Activated CD4-positive, alpha-beta memory T cell treated with anti-CD3 and anti-CD28 coated beads for 36 hours (primary cell): ENCODE data around the gene VSNL1. TPM values are rescaled to one million over a fixed set of nuclear protein-coding genes. Genes with fewer than 3 reads are reported as not detected.

Source experiments
- CTCF ChIA-PET: fragments of 350-600 bp; sonication (Branson Sonifier 250); formaldehyde crosslinking; loops from one replicate; lab custom pipeline; 2021; ENCODE audit warnings: antibody characterized with exemption, inconsistent platforms; lab: Charles Lee
- POLR2A ChIA-PET: fragments of 350-600 bp; sonication (Branson Sonifier 250); formaldehyde crosslinking; loops from one replicate; lab custom pipeline; 2021; ENCODE audit warnings: antibody characterized with exemption; lab: Charles Lee
- DNase-seq: peaks from one replicate; pipeline ENCODE4 v3.0.0-alpha.2; 2020
- H3K27ac Mint-ChIP-seq: one replicate; pipeline ENCODE4 v1.8.0; 2021; ENCODE audit warnings: mixed read lengths
- H3K27me3 Mint-ChIP-seq: one replicate; pipeline ENCODE4 v1.8.0; 2021; ENCODE audit warnings: mixed read lengths
- H3K36me3 Mint-ChIP-seq: one replicate; pipeline ENCODE4 v1.8.0; 2021; ENCODE audit warnings: mixed read lengths
- H3K4me1 Mint-ChIP-seq: one replicate; pipeline ENCODE4 v1.8.0; 2021; ENCODE audit warnings: low read depth, mixed read lengths
- H3K4me3 Mint-ChIP-seq: one replicate; pipeline ENCODE4 v1.8.0; 2021; ENCODE audit warnings: mild to moderate bottlenecking, mixed read lengths
- H3K9me3 Mint-ChIP-seq: one replicate; pipeline ENCODE4 v1.8.0; 2021; ENCODE audit warnings: mixed read lengths
- intact Hi-C: fragments of 100-400 bp; cut with micrococcal nuclease; formaldehyde crosslinking; loops from one replicate; pipeline ENCODE4 v1.15.1; 2023
- total RNA-seq, 2 experiments: library from RNA; stranded (reverse); gene quantifications; one replicate each; pipeline ENCODE4 v1.2.3, GENCODE V29; 2021

Gene VSNL1
- total RNA-seq, 2 experiments from 2014 or later = not detected

DNA sequence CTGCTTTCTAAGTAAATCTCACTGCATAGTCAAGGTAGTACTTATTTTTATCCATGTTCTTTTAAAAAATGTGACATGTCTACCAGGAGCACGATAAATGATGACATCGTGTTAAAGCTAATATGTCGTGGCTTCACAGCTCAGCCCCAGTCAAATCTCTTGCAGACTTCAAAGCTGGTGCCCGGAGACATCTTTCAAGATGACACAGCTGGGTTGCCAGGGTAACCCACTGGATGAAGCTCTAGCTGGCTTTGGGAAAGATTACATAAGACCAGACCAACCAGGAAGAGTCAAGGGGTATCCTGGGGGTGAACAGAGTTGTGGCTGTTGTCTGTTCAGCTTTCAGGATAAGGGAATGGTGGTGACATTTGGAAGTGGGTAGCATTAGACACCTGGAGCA lies 67.8 kb downstream of the VSNL1 start:
- no peak overlapping the region for H3K27ac Mint-ChIP-seq
- no peaks in the 10 kb centered on the region for H3K4me1 Mint-ChIP-seq
- DNase-seq = no peak
- POLR2A ChIA-PET = no interaction called here
- CTCF ChIA-PET = no interaction called here
- H3K4me3 Mint-ChIP-seq = no peak overlapping the region
- intact Hi-C loops = no loop called here
- H3K9me3 Mint-ChIP-seq = no peaks in the 10 kb centered on the region
- H3K36me3 Mint-ChIP-seq = no peaks in the 10 kb centered on the region
- peaks cover 8% of the 10 kb centered on the region for H3K27me3 Mint-ChIP-seq

- H3K9me3 Mint-ChIP-seq = no peaks in the 10 kb centered on the region
- intact Hi-C loops = no loop called here
- H3K4me1 Mint-ChIP-seq = no peaks in the 10 kb centered on the region
- H3K27me3 Mint-ChIP-seq = peaks cover 11% of the 10 kb centered on the region
- no peak overlapping the region for H3K27ac Mint-ChIP-seq
- CTCF ChIA-PET = no interaction called here
- POLR2A ChIA-PET = no interaction called here
- H3K4me3 Mint-ChIP-seq = no peak overlapping the region
- H3K36me3 Mint-ChIP-seq = no peaks in the 10 kb centered on the region
- DNase-seq = no peak
Measured at GRCh38 chr2:17610521-17610920, 70.0 kb downstream of the VSNL1 start.

GRCh38 chr2:17611036-17611435 lies 70.5 kb downstream of the VSNL1 start:
- Mint-ChIP-seq H3K4me1 (no peaks in the 10 kb centered on the region), H3K27me3 (peaks cover 11% of the 10 kb centered on the region), H3K4me3 (no peak overlapping the region), H3K27ac (no peak overlapping the region), H3K36me3 (no peaks in the 10 kb centered on the region), H3K9me3 (no peaks in the 10 kb centered on the region)
- ChIA-PET CTCF (no interaction called here), POLR2A (no interaction called here)
- intact Hi-C loops = no loop called here
- DNase-seq = no peak

DNA sequence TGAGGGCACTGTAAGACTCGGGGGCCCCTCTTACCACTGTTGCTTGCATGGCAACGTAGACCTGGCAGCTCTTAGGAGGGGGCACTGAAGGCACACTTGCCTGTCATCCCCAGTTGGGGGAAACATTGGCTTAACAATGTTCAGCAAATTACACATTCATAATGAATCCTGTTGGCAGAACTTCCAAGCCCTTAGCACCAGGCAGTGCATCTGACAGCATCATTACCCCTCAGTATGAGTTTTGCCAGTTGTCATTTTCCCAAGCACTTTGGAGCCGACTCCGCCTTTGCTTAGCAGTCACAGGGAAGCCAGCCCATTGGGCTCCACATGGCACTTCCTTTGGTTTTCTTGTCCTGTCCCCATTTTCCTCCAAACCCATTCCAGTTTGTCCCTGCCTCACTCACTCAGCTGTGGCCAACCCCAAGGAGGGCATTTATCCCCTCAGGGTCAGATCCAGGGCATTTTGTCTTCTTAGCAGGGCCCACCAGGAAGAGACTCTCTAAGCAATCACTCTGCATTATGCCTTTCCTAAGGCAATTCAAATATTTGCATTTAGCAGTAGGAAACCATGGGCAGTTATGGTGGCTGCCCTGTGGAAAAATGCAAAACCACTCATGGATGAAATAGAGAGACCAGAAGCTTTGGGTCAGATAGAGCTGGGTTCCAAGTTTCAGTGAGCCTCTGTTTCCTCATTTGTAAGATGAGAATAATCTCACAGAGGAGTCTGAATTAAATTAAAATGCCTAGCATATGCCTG lies 73.9 kb downstream of the VSNL1 start:
- Mint-ChIP-seq H3K27me3 (peaks cover 11% of the 10 kb centered on the region), H3K36me3 (no peaks in the 10 kb centered on the region), H3K4me1 (no peaks in the 10 kb centered on the region), H3K4me3 (no peak overlapping the region), H3K27ac (no peak overlapping the region), H3K9me3 (no peaks in the 10 kb centered on the region)
- ChIA-PET CTCF (interaction anchor here (1.0 kb wide), 1 partner anchor 32 kb away, joined by 3 read pairs; no protein-coding TSS in a partner anchor), POLR2A (no interaction called here)
- DNase-seq = no peak
- intact Hi-C loops = no loop called here

DNA sequence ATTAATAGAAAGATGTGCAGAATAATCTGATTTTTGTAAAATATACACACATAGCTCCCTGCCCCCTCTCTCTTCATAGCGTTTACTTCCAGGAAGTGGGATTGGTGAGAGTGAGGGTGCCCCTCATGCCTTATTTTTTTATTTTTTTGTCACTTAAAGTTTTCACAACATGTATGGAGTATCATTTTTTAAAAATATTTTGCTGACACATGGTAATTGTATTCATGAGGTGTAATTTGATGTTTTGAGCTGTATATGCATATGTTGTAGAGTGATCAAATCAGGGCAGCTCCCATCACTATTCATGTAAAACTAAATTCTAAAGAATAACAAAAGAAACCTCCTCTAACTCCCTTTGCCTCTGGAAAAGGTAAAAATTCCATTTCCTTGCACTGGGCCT lies 74.7 kb downstream of the VSNL1 start:
- no peaks in the 10 kb centered on the region for H3K9me3 Mint-ChIP-seq
- DNase-seq = no peak
- no peak overlapping the region for H3K27ac Mint-ChIP-seq
- CTCF ChIA-PET = interaction anchor here (1.0 to 1.5 kb wide), 2 partner anchors 31 to 55 kb away, joined by 3 to 5 read pairs; no protein-coding TSS in a partner anchor
- POLR2A ChIA-PET = no interaction called here
- peaks cover 16% of the 10 kb centered on the region for H3K27me3 Mint-ChIP-seq
- no peak overlapping the region for H3K4me3 Mint-ChIP-seq
- intact Hi-C loops = no loop called here
- no peaks in the 10 kb centered on the region for H3K4me1 Mint-ChIP-seq
- no peaks in the 10 kb centered on the region for H3K36me3 Mint-ChIP-seq

- CTCF ChIA-PET = interaction anchor here (1.5 kb wide), 1 partner anchor 55 kb away, joined by 5 read pairs; no protein-coding TSS in a partner anchor
- H3K9me3 Mint-ChIP-seq = no peaks in the 10 kb centered on the region
Measured at GRCh38 chr2:17615728-17616351, 75.3 kb downstream of the VSNL1 start.

DNA sequence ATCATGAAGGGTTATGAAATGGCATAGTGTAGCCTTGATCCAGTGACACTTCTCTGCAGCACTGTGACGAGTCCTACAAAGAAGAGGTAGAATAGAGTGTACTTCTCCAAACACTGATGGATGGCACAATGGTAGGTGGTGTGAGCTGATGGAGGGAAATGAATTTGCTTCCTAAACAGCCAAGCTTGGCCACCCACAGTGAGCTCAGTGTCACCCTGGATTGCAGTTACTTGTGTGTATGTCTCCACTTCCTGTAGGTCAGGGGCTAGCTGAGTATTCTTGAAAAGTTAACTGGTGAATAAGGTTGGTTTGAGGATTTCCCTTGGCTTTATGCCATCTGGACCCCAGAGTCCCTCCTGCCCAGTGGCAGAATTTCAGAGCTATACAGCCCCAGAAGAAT lies 75.9 kb downstream of the VSNL1 start:
- Mint-ChIP-seq H3K36me3 (no peaks in the 10 kb centered on the region), H3K4me3 (no peak overlapping the region), H3K9me3 (no peaks in the 10 kb centered on the region), H3K27me3 (peaks cover 16% of the 10 kb centered on the region), H3K4me1 (no peaks in the 10 kb centered on the region), H3K27ac (no peak overlapping the region)
- ChIA-PET POLR2A (no interaction called here), CTCF (interaction anchor here (1.5 kb wide), 1 partner anchor 54 kb away, joined by 5 read pairs; no protein-coding TSS in a partner anchor)
- intact Hi-C loops = no loop called here
- no peak for DNase-seq

More at GRCh38 chr2:17615728-17616351, 75.3 kb downstream of the VSNL1 start:
- no peak overlapping the region for H3K27ac Mint-ChIP-seq
- no peak for DNase-seq
- no peak overlapping the region for H3K4me3 Mint-ChIP-seq
- no peaks in the 10 kb centered on the region for H3K36me3 Mint-ChIP-seq
- peaks cover 16% of the 10 kb centered on the region for H3K27me3 Mint-ChIP-seq
- H3K4me1 Mint-ChIP-seq = no peaks in the 10 kb centered on the region
- POLR2A ChIA-PET = no interaction called here
- intact Hi-C loops = no loop called here

DNA sequence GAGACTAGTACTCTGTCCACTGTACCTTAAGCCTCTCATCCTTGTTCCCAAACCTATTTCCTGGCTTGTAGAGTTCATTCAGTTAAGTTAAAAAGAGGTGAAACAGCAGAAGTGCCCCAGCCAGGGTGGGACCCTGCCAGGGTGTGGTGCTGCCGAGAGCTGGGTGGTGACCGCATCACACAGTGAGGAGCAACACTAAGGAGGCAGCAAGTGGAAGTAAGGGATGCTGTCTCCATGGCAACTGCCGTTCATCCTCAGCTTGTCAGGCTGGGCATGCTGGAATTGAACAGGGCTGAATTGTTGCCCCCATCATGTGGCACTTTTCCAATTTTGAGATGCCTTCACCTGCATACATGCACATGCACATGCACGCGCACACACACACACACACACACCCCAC lies 77.0 kb downstream of the VSNL1 start:
- Mint-ChIP-seq H3K9me3 (no peaks in the 10 kb centered on the region), H3K4me1 (no peaks in the 10 kb centered on the region), H3K27ac (no peak overlapping the region), H3K27me3 (peaks cover 16% of the 10 kb centered on the region), H3K36me3 (no peaks in the 10 kb centered on the region), H3K4me3 (no peak overlapping the region)
- POLR2A ChIA-PET = interaction anchor here (0.6 kb wide), 1 partner anchor 137 kb away, joined by 5 read pairs; the partner anchor contains the start of gene GEN1
- intact Hi-C loops = no loop called here
- no peak for DNase-seq
- CTCF ChIA-PET = no interaction called here

GRCh38 chr2:17617955-17618354 lies 77.5 kb downstream of the VSNL1 start:
- ChIA-PET CTCF (no interaction called here), POLR2A (interaction anchor here (0.6 kb wide), 1 partner anchor 136 kb away, joined by 5 read pairs; the partner anchor contains the start of gene GEN1)
- Mint-ChIP-seq H3K36me3 (no peaks in the 10 kb centered on the region), H3K9me3 (no peaks in the 10 kb centered on the region), H3K27ac (no peak overlapping the region), H3K4me1 (no peaks in the 10 kb centered on the region), H3K4me3 (no peak overlapping the region), H3K27me3 (peaks cover 14% of the 10 kb centered on the region)
- no peak for DNase-seq
- intact Hi-C loops = no loop called here

- no peaks in the 10 kb centered on the region for H3K4me1 Mint-ChIP-seq
- no peak for DNase-seq
- CTCF ChIA-PET = no interaction called here
- no peak overlapping the region for H3K27ac Mint-ChIP-seq
- H3K36me3 Mint-ChIP-seq = no peaks in the 10 kb centered on the region
- no peak overlapping the region for H3K4me3 Mint-ChIP-seq
- peaks cover 9% of the 10 kb centered on the region for H3K27me3 Mint-ChIP-seq
- intact Hi-C loops = no loop called here
- H3K9me3 Mint-ChIP-seq = no peaks in the 10 kb centered on the region
- POLR2A ChIA-PET = no interaction called here
Measured at GRCh38 chr2:17620280-17620679, 79.8 kb downstream of the VSNL1 start.

GRCh38 chr2:17620841-17621240 lies 80.3 kb downstream of the VSNL1 start:
- Mint-ChIP-seq H3K9me3 (no peaks in the 10 kb centered on the region), H3K27me3 (peaks cover 9% of the 10 kb centered on the region), H3K4me1 (no peaks in the 10 kb centered on the region), H3K36me3 (no peaks in the 10 kb centered on the region), H3K27ac (no peak overlapping the region), H3K4me3 (no peak overlapping the region)
- POLR2A ChIA-PET = no interaction called here
- CTCF ChIA-PET = interaction anchor here (1.6 kb wide), 1 partner anchor 50 kb away, joined by 3 read pairs; no protein-coding TSS in a partner anchor
- intact Hi-C loops = no loop called here
- no peak for DNase-seq

GRCh38 chr2:17621781-17622180 lies 81.3 kb downstream of the VSNL1 start:
- CTCF ChIA-PET = interaction anchor here (1.6 kb wide), 1 partner anchor 49 kb away, joined by 3 read pairs; no protein-coding TSS in a partner anchor
- no peak for DNase-seq
- POLR2A ChIA-PET = no interaction called here
- no peaks in the 10 kb centered on the region for H3K4me1 Mint-ChIP-seq
- intact Hi-C loops = no loop called here
- H3K27ac Mint-ChIP-seq = no peak overlapping the region
- H3K4me3 Mint-ChIP-seq = no peak overlapping the region
- H3K27me3 Mint-ChIP-seq = peaks cover 9% of the 10 kb centered on the region
- H3K9me3 Mint-ChIP-seq = no peaks in the 10 kb centered on the region
- H3K36me3 Mint-ChIP-seq = no peaks in the 10 kb centered on the region
